Kidney (tissue), 14 donors: ENCODE results near the gene MGME1. TPM values are rescaled to one million over a fixed set of nuclear protein-coding genes. Genes with fewer than 3 reads are reported as not detected.

Experiments
- DNase-seq, 5 donors: peaks; one replicate each; pipeline ENCODE4 v3.0.0-alpha.2; 2013 to 2020
- FAIRE-seq: peaks from 2 replicates; lab custom pipeline; 2012; peaks lifted over from hg19 to GRCh38; lab: Jason Lieb, UNC
- H3K27ac ChIP-seq, 2 donors: one replicate each; pipeline ENCODE4 v1.7.0; 2013; ENCODE audit warnings: low read depth in 2 of 2, low read length in 2 of 2, inconsistent platforms in 1 of 2
- H3K27me3 ChIP-seq: one replicate; pipeline ENCODE4 v1.7.1; 2013; ENCODE audit warnings: low read length, inconsistent platforms; ENCODE audit not compliant: control insufficient read depth, insufficient read depth
- H3K36me3 ChIP-seq, 3 donors: one replicate each; pipeline versions ENCODE4 v1.7.0 to v1.7.1; 2013; ENCODE audit warnings: low read length in 3 of 3, control low read depth in 1 of 3, inconsistent platforms in 1 of 3; ENCODE audit not compliant: insufficient read depth in 3 of 3, control insufficient read depth in 2 of 3
- H3K4me1 ChIP-seq, 3 donors: one replicate each; pipeline versions ENCODE4 v1.7.0 to v1.7.1; 2013; ENCODE audit warnings: low read length in 3 of 3, inconsistent platforms in 1 of 3, low read depth in 1 of 3; ENCODE audit not compliant: control insufficient read depth in 2 of 3, insufficient read depth in 2 of 3
- H3K4me3 ChIP-seq, 3 donors: one replicate each; pipeline versions ENCODE4 v1.7.0 to v1.8.1; 2013; ENCODE audit warnings: low read length in 3 of 3, control low read depth in 1 of 3, inconsistent platforms in 1 of 3
- H3K9ac ChIP-seq, 3 donors: one replicate each; pipeline versions ENCODE4 v1.7.0 to v1.7.1; 2013; ENCODE audit warnings: low read length in 3 of 3, control low read depth in 1 of 3, inconsistent platforms in 1 of 3
- H3K9me3 ChIP-seq, 3 donors: one replicate each; pipeline versions ENCODE4 v1.7.0 to v1.7.1; 2013; ENCODE audit warnings: low read length in 3 of 3, control low read depth in 1 of 3, inconsistent platforms in 1 of 3; ENCODE audit not compliant: control insufficient read depth in 2 of 3, insufficient read depth in 1 of 3
- intact Hi-C: fragments of 100-400 bp; cut with DNase I; formaldehyde crosslinking; loops from one replicate; pipeline ENCODE4 v1.11.1; 2022
- polyA plus RNA-seq: library from polyadenylated mRNA; stranded (reverse); fragments of 350-450 nt; fragmentation: Illumina TruSeq; extraction: RNeasy Lipid Tissue Mini Kit (QIAGEN cat#74804); gene quantifications from one replicate; pipeline ENCODE4 v1.2.3, GENCODE V29; 2014; ENCODE audit warnings: low read depth, low replicate concordance; ENCODE audit not compliant: insufficient read depth
- total RNA-seq: library from RNA; stranded (reverse); fragmentation: NEBNext Ultra II Directional; extraction: Animal tissue kit (Norgen Biotek cat#: 25700); gene quantifications from one replicate; pipeline ENCODE4 v1.2.1, GENCODE V29; 2021
- TF ChIP-seq, protein P1 (sequence below): IDR thresholded peaks from 3 replicates; pipeline ENCODE4 v1.5.1; 2012; ENCODE audit warnings: mild to moderate bottlenecking, moderate library complexity, borderline replicate concordance; ENCODE audit not compliant: insufficient read depth; ENCODE audit errors: extremely low read depth
- donor health status: control.
- donor health status: control.
- donor health status: control.
- donor health status: control.
- donor health status: control.
- donor health status: DM: yes; HTN: yes; CAD: no.
- donor health status: Normal renal cell carcinoma (clear cell type).

The MGME1 gene
- total and polyA plus RNA-seq, 2 donors from 2014 or later: 15.5 to 16.7 TPM

DNA sequence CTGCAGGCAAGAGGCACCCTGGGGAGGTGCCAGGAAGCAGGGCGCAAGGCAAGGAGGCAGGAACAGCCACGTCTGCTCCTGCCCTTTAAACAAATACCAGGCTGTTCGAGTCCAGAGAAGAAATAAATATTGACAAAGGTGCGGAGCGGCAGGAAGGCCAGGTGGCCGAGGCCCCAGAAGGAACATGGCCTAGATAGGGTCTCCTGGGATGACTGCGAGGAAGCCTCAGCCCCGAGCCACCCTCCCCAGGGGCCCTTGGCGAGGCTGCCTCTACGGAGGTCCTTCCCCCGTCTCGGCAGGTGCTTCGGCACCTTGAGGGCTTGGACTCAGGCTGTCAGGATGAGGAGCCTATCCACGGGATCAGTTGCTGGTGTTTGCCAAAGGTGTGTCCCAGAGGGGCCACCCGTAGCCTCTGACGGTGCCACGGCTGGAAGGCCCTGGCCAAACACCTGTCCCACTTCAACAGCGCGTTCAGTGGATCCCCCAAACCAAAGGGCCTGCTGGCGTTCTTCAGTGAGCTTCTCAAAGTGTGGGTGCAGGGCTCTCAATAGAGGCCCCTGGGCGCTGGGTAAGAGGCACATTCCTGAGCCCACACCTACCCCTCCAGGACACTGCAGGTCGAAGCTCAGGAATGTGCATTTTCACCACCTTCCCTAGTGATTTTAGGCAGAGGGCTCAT, 40.0 kb upstream of the MGME1 start:
- H3K4me3 ChIP-seq: no peak overlapping the region
- DNase-seq (no peak), FAIRE-seq (no peak)
- no peaks in the 10 kb centered on the region for H3K4me1 ChIP-seq
- H3K9me3 ChIP-seq: no peaks in the 10 kb centered on the region
- TF ChIP-seq, protein P1, sequence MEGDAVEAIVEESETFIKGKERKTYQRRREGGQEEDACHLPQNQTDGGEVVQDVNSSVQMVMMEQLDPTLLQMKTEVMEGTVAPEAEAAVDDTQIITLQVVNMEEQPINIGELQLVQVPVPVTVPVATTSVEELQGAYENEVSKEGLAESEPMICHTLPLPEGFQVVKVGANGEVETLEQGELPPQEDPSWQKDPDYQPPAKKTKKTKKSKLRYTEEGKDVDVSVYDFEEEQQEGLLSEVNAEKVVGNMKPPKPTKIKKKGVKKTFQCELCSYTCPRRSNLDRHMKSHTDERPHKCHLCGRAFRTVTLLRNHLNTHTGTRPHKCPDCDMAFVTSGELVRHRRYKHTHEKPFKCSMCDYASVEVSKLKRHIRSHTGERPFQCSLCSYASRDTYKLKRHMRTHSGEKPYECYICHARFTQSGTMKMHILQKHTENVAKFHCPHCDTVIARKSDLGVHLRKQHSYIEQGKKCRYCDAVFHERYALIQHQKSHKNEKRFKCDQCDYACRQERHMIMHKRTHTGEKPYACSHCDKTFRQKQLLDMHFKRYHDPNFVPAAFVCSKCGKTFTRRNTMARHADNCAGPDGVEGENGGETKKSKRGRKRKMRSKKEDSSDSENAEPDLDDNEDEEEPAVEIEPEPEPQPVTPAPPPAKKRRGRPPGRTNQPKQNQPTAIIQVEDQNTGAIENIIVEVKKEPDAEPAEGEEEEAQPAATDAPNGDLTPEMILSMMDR: no peak
- intact Hi-C loops: no loop called here
- H3K27me3 ChIP-seq: no peaks in the 10 kb centered on the region
- H3K36me3 ChIP-seq: no peaks in the 10 kb centered on the region
- no peak overlapping the region for H3K9ac ChIP-seq
- H3K27ac ChIP-seq: no peak overlapping the region

DNA sequence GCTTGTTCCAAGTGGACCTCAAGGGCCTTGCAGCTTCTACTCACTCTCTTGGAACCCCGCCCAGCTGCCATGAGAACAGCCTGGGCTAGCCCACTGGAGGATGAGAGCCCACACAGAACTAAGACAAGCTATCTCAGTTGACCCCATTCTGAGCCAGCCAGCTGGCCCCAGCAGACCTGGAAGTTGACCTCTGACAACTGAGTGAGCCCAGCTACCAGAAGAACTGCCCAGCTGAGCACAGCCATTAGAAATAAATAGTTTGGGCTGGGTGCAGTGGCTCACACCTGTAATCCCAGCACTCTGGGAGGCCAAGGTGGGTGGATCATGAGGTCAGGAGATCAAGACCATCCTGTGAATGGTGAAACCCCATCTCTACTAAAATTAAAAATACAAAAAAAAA, 37.3 kb upstream of the MGME1 start:
- TF ChIP-seq, protein P1: no peak
- Histone ChIP-seq H3K27ac (no peak overlapping the region), H3K4me1 (peaks cover 0 to 5% (median 5%) of the 10 kb centered on the region in 3 donors), H3K4me3 (no peak overlapping the region), H3K36me3 (no peaks in the 10 kb centered on the region), H3K9ac (no peak overlapping the region), H3K9me3 (no peaks in the 10 kb centered on the region), H3K27me3 (no peaks in the 10 kb centered on the region)
- intact Hi-C loops: no loop called here
- DNase-seq (no peak), FAIRE-seq (no peak)

DNA sequence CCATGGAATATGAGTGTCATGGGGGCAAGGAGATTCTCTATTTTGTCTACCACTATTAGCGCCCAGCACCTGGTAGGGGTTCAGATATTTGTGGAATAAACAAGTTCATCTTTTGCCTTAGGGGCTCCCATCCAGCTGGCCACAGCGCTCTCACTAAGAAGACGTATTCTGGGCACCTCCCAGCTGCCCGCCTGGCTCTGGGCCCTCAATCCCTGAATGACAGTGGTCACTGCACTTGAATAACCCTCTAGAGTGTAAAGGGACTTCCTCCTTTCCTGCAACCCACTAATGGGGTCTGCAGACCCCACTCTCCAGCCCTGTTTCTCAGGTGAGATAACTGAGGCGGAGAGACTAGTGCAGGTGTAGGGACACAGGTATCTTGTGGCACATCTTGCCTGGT, 36.4 kb upstream of the MGME1 start:
- TF ChIP-seq, protein P1: no peak
- FAIRE-seq (no peak), DNase-seq (no peak)
- no peaks in the 10 kb centered on the region for H3K9me3 ChIP-seq
- H3K36me3 ChIP-seq: no peaks in the 10 kb centered on the region
- H3K27ac ChIP-seq: no peak overlapping the region
- H3K9ac ChIP-seq: no peak overlapping the region
- H3K4me1 ChIP-seq: peaks cover 5 to 13% (median 9%) of the 10 kb centered on the region in 3 donors
- intact Hi-C loops: no loop called here
- no peak overlapping the region for H3K4me3 ChIP-seq
- H3K27me3 ChIP-seq: no peaks in the 10 kb centered on the region
